MM.1S (cell line): ENCODE results near the gene ACSS1.

Experiments used
- CTCF ChIP-seq: fragments of 300-600 bp; sonication (generic); IDR thresholded peaks from 2 replicates; pipeline ENCODE4 v1.5.1; 2016; ENCODE audit warnings: antibody characterized with exemption, low read length, mixed read lengths
- EZH2 ChIP-seq: fragments of 300-600 bp; sonication (generic); optimal IDR thresholded peaks from 2 replicates; pipeline ENCODE3; 2017; ENCODE audit warnings: low read depth, mild to moderate bottlenecking, antibody characterized with exemption, low read length, mixed read lengths
- EZH2phosphoT487 ChIP-seq: fragments of 300-600 bp; sonication (generic); IDR thresholded peaks from 2 replicates; pipeline ENCODE4 v1.6.1; 2018; ENCODE audit warnings: antibody characterized with exemption, low read length

- no peak for TF ChIP-seq CTCF
- no peak for TF ChIP-seq EZH2phosphoT487
- TF ChIP-seq EZH2: no peak
Measured at GRCh38 chr20:25062841-25063240, 4.9 kb upstream of the ACSS1 start.
